B cell (primary cell): ENCODE measurements around the gene GABRR3. TPM values are rescaled to one million over a fixed set of nuclear protein-coding genes. Genes with fewer than 3 reads are reported as not detected.

Source experiments
- ATAC-seq: fragments of 200-7000 bp; cut with Tn5 transposase; one replicate; pipeline ENCODE4 v1.10.0; 2021; ENCODE audit warnings: low read depth, mild to moderate bottlenecking, moderate number of reproducible peaks, moderate library complexity
- CTCF ChIA-PET: fragments of 350-600 bp; sonication (Branson Sonifier 250); formaldehyde crosslinking; loops from one replicate; lab custom pipeline; 2021; ENCODE audit warnings: antibody characterized with exemption, inconsistent platforms; lab: Charles Lee
- POLR2A ChIA-PET: fragments of 350-600 bp; sonication (Branson Sonifier 250); formaldehyde crosslinking; loops from one replicate; lab custom pipeline; 2021; ENCODE audit warnings: antibody characterized with exemption; lab: Charles Lee
- DNase-seq: peaks from one replicate; pipeline ENCODE4 v3.0.0; 2013
- H2AFZ ChIP-seq: 2 replicates; pipeline ENCODE4 v1.6.1; 2012; ENCODE audit warnings: mild to moderate bottlenecking, low read depth, low read length; ENCODE audit not compliant: insufficient read depth, poor library complexity, severe bottlenecking
- H3K27ac ChIP-seq, 2 donors: 1 replicate in 1 of 2; 2 replicates in 1 of 2; pipeline ENCODE4 v1.5.1; 2012 to 2013; ENCODE audit warnings: low read length in 2 of 2, mild to moderate bottlenecking in 2 of 2, moderate library complexity in 1 of 2
- H3K27me3 ChIP-seq, 4 experiments: fragments of 200-600 bp in 1 of 4; sonication (generic) in 1 of 4; replicated peaks in 1 of 4; 1 replicate in 2 of 4; 2 replicates in 2 of 4; pipeline versions ENCODE4 v1.6.1 to v1.7.0; 2013 to 2016; ENCODE audit warnings: low read length in 3 of 4, mild to moderate bottlenecking in 2 of 4, mixed read lengths in 1 of 4, moderate library complexity in 1 of 4; ENCODE audit not compliant: insufficient read depth in 4 of 4, control insufficient read depth in 3 of 4; ENCODE audit errors: control extremely low read depth in 1 of 4
- H3K36me3 ChIP-seq, 2 experiments: replicated peaks in 1 of 2; 1 replicate in 1 of 2; 2 replicates in 1 of 2; pipeline versions ENCODE4 v1.6.1 to v1.7.1; 2013; ENCODE audit warnings: low read length in 1 of 2; ENCODE audit not compliant: insufficient read depth in 2 of 2, control insufficient read depth in 1 of 2; ENCODE audit errors: control extremely low read depth in 1 of 2, extremely low read depth in 1 of 2
- H3K4me1 ChIP-seq, 2 donors: fragments of 200-600 bp in 1 of 2; sonication (generic) in 1 of 2; 1 replicate in 1 of 2; 2 replicates in 1 of 2; pipeline versions ENCODE4 v1.5.1 to v1.6.1; 2013 to 2017; ENCODE audit warnings: low read length in 2 of 2; ENCODE audit not compliant: control insufficient read depth in 2 of 2, insufficient read depth in 2 of 2
- H3K4me2 ChIP-seq: replicated peaks from 2 replicates; pipeline ENCODE3; 2012; ENCODE audit warnings: mild to moderate bottlenecking, low read depth, low read length; ENCODE audit not compliant: poor library complexity, severe bottlenecking
- H3K4me3 ChIP-seq, 5 experiments: fragments of 200-600 bp in 1 of 5; sonication (generic) in 1 of 5; 1 replicate in 3 of 5; 2 replicates in 2 of 5; pipeline versions ENCODE4 v1.5.1 to v1.7.0; 2011 to 2016; ENCODE audit warnings: low read length in 4 of 5, mild to moderate bottlenecking in 4 of 5, low read depth in 2 of 5, control low read depth in 1 of 5, moderate library complexity in 1 of 5; ENCODE audit not compliant: insufficient read depth in 1 of 5; ENCODE audit errors: control extremely low read depth in 1 of 5, extremely low read depth in 1 of 5
- H3K79me2 ChIP-seq: fragments of 200-600 bp; sonication (generic); one replicate; pipeline ENCODE4 v1.6.0; 2016; ENCODE audit warnings: low read length; ENCODE audit not compliant: control insufficient read depth, insufficient read depth
- H3K9ac ChIP-seq: fragments of 200-600 bp; sonication (generic); 2 replicates; pipeline ENCODE4 v1.6.1; 2017; ENCODE audit warnings: mild to moderate bottlenecking, low read length, moderate library complexity
- H3K9me3 ChIP-seq, 3 donors: one replicate each; pipeline versions ENCODE4 v1.6.1 to v1.7.1; 2013; ENCODE audit warnings: low read length in 2 of 3; ENCODE audit not compliant: control insufficient read depth in 2 of 3, insufficient read depth in 1 of 3; ENCODE audit errors: control extremely low read depth in 1 of 3
- H4K20me1 ChIP-seq: 2 replicates; pipeline ENCODE4 v1.6.0; 2012; ENCODE audit warnings: mild to moderate bottlenecking, low read length; ENCODE audit not compliant: insufficient read depth, control insufficient read depth, poor library complexity, severe bottlenecking
- H3K27ac Mint-ChIP-seq: one replicate; pipeline ENCODE4 v1.8.0; 2021; ENCODE audit warnings: mixed read lengths
- H3K27me3 Mint-ChIP-seq: one replicate; pipeline ENCODE4 v1.8.0; 2021; ENCODE audit warnings: mixed read lengths
- H3K4me1 Mint-ChIP-seq: one replicate; pipeline ENCODE4 v1.8.0; 2021; ENCODE audit warnings: mixed read lengths
- H3K4me3 Mint-ChIP-seq: one replicate; pipeline ENCODE4 v1.8.0; 2021; ENCODE audit warnings: mixed read lengths
- H3K9me3 Mint-ChIP-seq: one replicate; pipeline ENCODE4 v1.8.0; 2022; ENCODE audit warnings: mixed read lengths; ENCODE audit not compliant: insufficient read depth
- CTCF ChIP-seq: fragments of 200-600 bp; IDR thresholded peaks from one replicate; pipeline ENCODE4 v1.8.0; 2022; ENCODE audit warnings: antibody characterized with exemption, mild to moderate bottlenecking
- EZH2 ChIP-seq: IDR thresholded peaks from 2 replicates; pipeline ENCODE4 v1.6.1; 2012; ENCODE audit warnings: borderline replicate concordance, low read depth, mild to moderate bottlenecking, moderate library complexity, low read length; ENCODE audit not compliant: insufficient read depth, poor library complexity, severe bottlenecking
- WGBS: methylation state at CpG from one replicate; pipeline ENCODE4 v1.1.5; 2013; ENCODE audit warnings: missing lambda C conversion rate; ENCODE audit not compliant: insufficient coverage; 5-methylcytosine and 5-hydroxymethylcytosine counted together
- intact Hi-C: fragments of 100-400 bp; cut with micrococcal nuclease; formaldehyde crosslinking; loops from one replicate; pipeline ENCODE4 v1.10.0; 2022
- polyA plus RNA-seq: library from polyadenylated mRNA; depleted of rRNA; stranded (reverse); fragments of >200 nt; gene quantifications from 2 replicates; pipeline ENCODE4 v1.2.3, GENCODE V29; 2012
- total RNA-seq, 2 donors: library from RNA; stranded (reverse); fragments of 120-200 nt in 1 of 2; gene quantifications; 1 replicate in 1 of 2; 2 replicates in 1 of 2; pipeline versions ENCODE4 v1.2.3 to v1.2.4, GENCODE V29; 2013 to 2022

The GABRR3 gene
- total and polyA plus RNA-seq, 2 donors (not counting 1 experiment from before 2014, with no cell fraction given): not detected

GRCh38 chr3:98056035-98056434, 20.9 kb upstream of the GABRR3 start:
- Mint-ChIP-seq H3K27ac (no peak overlapping the region), H3K9me3 (no peaks in the 10 kb centered on the region), H3K4me3 (no peak overlapping the region), H3K27me3 (peaks cover 11% of the 10 kb centered on the region), H3K4me1 (no peaks in the 10 kb centered on the region)
- Histone ChIP-seq H3K4me3 (no peak overlapping the region), H3K27me3 (no peaks in the 10 kb centered on the region), H3K9me3 (no peaks in the 10 kb centered on the region), H2AFZ (no peak overlapping the region), H3K27ac (no peak overlapping the region), H3K79me2 (no peaks in the 10 kb centered on the region), H3K36me3 (no peaks in the 10 kb centered on the region), H3K9ac (no peak overlapping the region), H3K4me2 (no peak overlapping the region), H3K4me1 (no peaks in the 10 kb centered on the region), H4K20me1 (no peaks in the 10 kb centered on the region)
- POLR2A ChIA-PET: no interaction called here
- TF ChIP-seq EZH2 (no peak), CTCF (no peak)
- no peak for DNase-seq
- intact Hi-C loops: no loop called here
- no peak for ATAC-seq
- CTCF ChIA-PET: no interaction called here

GRCh38 chr3:98049271-98049670, 14.2 kb upstream of the GABRR3 start:
- CTCF ChIA-PET: interaction anchor here (0.6 to 1.3 kb wide), 2 partner anchors 9 to 1782 kb away, joined by 3 to 4 read pairs; no protein-coding TSS in a partner anchor
- H3K4me2 ChIP-seq: no peak overlapping the region
- no peak overlapping the region for H2AFZ ChIP-seq
- H4K20me1 ChIP-seq: no peaks in the 10 kb centered on the region
- ATAC-seq (no peak), DNase-seq (no peak)
- H3K27me3 Mint-ChIP-seq: peaks cover 9% of the 10 kb centered on the region
- H3K9me3 Mint-ChIP-seq: no peaks in the 10 kb centered on the region
- H3K9ac ChIP-seq: no peak overlapping the region
- no peaks in the 10 kb centered on the region for H3K9me3 ChIP-seq
- no peaks in the 10 kb centered on the region for H3K4me1 Mint-ChIP-seq
- no peak overlapping the region for H3K4me3 ChIP-seq
- no peak overlapping the region for H3K27ac Mint-ChIP-seq
- H3K79me2 ChIP-seq: no peaks in the 10 kb centered on the region
- intact Hi-C loops: no loop called here
- 100% methylated on average over 1 of the region's 1 CpG for WGBS
- H3K4me3 Mint-ChIP-seq: no peak overlapping the region
- TF ChIP-seq CTCF (no peak), EZH2 (no peak)
- no peaks in the 10 kb centered on the region for H3K27me3 ChIP-seq
- H3K36me3 ChIP-seq: no peaks in the 10 kb centered on the region
- no peak overlapping the region for H3K27ac ChIP-seq
- POLR2A ChIA-PET: no interaction called here
- H3K4me1 ChIP-seq: no peaks in the 10 kb centered on the region
